WTC11 (cell line): ENCODE results near the gene SCO2. TPM values are rescaled to one million over a fixed set of nuclear protein-coding genes. Genes with fewer than 3 reads are reported as not detected.

Source experiments
- ATAC-seq: fragments of 200-7000 bp; cut with Tn5 transposase; 2 replicates; pipeline ENCODE4 v1.10.0; 2021; ENCODE audit warnings: mild to moderate bottlenecking, moderate library complexity
- CTCF ChIA-PET: fragments of 300-600 bp; sonication (Branson Sonifier 250); formaldehyde crosslinking; loops from one replicate; lab custom pipeline; 2021; ENCODE audit warnings: antibody characterized with exemption; lab: Charles Lee
- POLR2A ChIA-PET: fragments of 350-600 bp; sonication (Branson Sonifier 250); formaldehyde crosslinking; loops from one replicate; lab custom pipeline; 2021; ENCODE audit warnings: antibody characterized with exemption; lab: Charles Lee
- DNase-seq: peaks from one replicate; pipeline ENCODE4 v3.0.0; 2021; ENCODE audit warnings: low spot score
- H3K27ac Mint-ChIP-seq: 2 replicates; pipeline ENCODE4 v1.8.0; 2021; ENCODE audit warnings: mixed read lengths
- H3K27me3 Mint-ChIP-seq: 2 replicates; pipeline ENCODE4 v1.8.0; 2021; ENCODE audit warnings: low read depth, mild to moderate bottlenecking, moderate library complexity, mixed read lengths
- H3K36me3 Mint-ChIP-seq: 2 replicates; pipeline ENCODE4 v1.8.0; 2021; ENCODE audit warnings: mixed read lengths
- H3K4me1 Mint-ChIP-seq: 2 replicates; pipeline ENCODE4 v1.8.0; 2022; ENCODE audit warnings: mixed read lengths
- H3K4me3 Mint-ChIP-seq: 2 replicates; pipeline ENCODE4 v1.8.0; 2021; ENCODE audit warnings: mild to moderate bottlenecking, moderate library complexity, mixed read lengths
- H3K9me3 Mint-ChIP-seq: 2 replicates; pipeline ENCODE4 v1.8.0; 2021; ENCODE audit warnings: mixed read lengths
- CDX4 ChIP-seq: fragments of 250-450 bp; sonication (Bioruptor Pico); IDR thresholded peaks from 2 replicates; pipeline ENCODE4 v1.9.0; 2021; ENCODE audit warnings: moderate library complexity, mild to moderate bottlenecking, inconsistent platforms, borderline replicate concordance
- ERG ChIP-seq: fragments of 250-450 bp; sonication (Bioruptor Pico); IDR thresholded peaks from 2 replicates; pipeline ENCODE4 v1.8.0; 2021; ENCODE audit warnings: mild to moderate bottlenecking
- ESRRA ChIP-seq: sonication (generic); formaldehyde crosslinking; IDR thresholded peaks from 2 replicates; pipeline ENCODE4 v1.8.1; 2022; ENCODE audit warnings: mild to moderate bottlenecking, missing genetic modification reagents, borderline replicate concordance
- FOXK1 ChIP-seq: sonication (generic); formaldehyde crosslinking; IDR thresholded peaks from 2 replicates; pipeline ENCODE4 v1.8.0; 2022; ENCODE audit warnings: mild to moderate bottlenecking, moderate library complexity, missing genetic modification reagents
- FOXP1 ChIP-seq: sonication (generic); formaldehyde crosslinking; IDR thresholded peaks from 2 replicates; pipeline ENCODE4 v1.8.0; 2022; ENCODE audit warnings: missing genetic modification reagents, mild to moderate bottlenecking, moderate library complexity, borderline replicate concordance
- GABPB1 ChIP-seq: sonication (generic); formaldehyde crosslinking; IDR thresholded peaks from 2 replicates; pipeline ENCODE4 v1.8.1; 2023; ENCODE audit warnings: mild to moderate bottlenecking, missing genetic modification reagents
- GRHL2 ChIP-seq: fragments of 250-450 bp; sonication (Bioruptor Pico); IDR thresholded peaks from 2 replicates; pipeline ENCODE4 v1.8.0; 2022; ENCODE audit warnings: mild to moderate bottlenecking, moderate library complexity; ENCODE audit not compliant: insufficient replicate concordance, severe bottlenecking
- ZNF317 ChIP-seq: sonication (generic); formaldehyde crosslinking; IDR thresholded peaks from 2 replicates; pipeline ENCODE4 v1.8.1; 2023; ENCODE audit warnings: low read depth, mild to moderate bottlenecking, moderate library complexity, missing genetic modification reagents, borderline replicate concordance
- ZNF425 ChIP-seq: fragments of 250-450 bp; sonication (Bioruptor Pico); conservative IDR thresholded peaks from 2 replicates; pipeline ENCODE4 v1.9.0; 2021; ENCODE audit warnings: mild to moderate bottlenecking
- total RNA-seq: library from RNA; stranded (reverse); gene quantifications from 3 replicates; pipeline ENCODE4 v1.2.3, GENCODE V29; 2021
- TF ChIP-seq, protein P1 (sequence below): fragments of 250-450 bp; sonication (Bioruptor Pico); IDR thresholded peaks from 2 replicates; pipeline ENCODE4 v1.9.0; 2021; ENCODE audit warnings: mild to moderate bottlenecking
- TF ChIP-seq, protein P2 (sequence below): sonication (generic); formaldehyde crosslinking; IDR thresholded peaks from 2 replicates; pipeline ENCODE4 v1.8.1; 2023; ENCODE audit warnings: mild to moderate bottlenecking, missing genetic modification reagents, borderline replicate concordance
- TF ChIP-seq, protein P3 (sequence below): fragments of 250-450 bp; sonication (Bioruptor Pico); IDR thresholded peaks from 2 replicates; pipeline ENCODE4 v1.9.0; 2021; ENCODE audit warnings: mild to moderate bottlenecking

The SCO2 gene
- total RNA-seq, 1 experiment from 2014 or later, result not detected

DNA sequence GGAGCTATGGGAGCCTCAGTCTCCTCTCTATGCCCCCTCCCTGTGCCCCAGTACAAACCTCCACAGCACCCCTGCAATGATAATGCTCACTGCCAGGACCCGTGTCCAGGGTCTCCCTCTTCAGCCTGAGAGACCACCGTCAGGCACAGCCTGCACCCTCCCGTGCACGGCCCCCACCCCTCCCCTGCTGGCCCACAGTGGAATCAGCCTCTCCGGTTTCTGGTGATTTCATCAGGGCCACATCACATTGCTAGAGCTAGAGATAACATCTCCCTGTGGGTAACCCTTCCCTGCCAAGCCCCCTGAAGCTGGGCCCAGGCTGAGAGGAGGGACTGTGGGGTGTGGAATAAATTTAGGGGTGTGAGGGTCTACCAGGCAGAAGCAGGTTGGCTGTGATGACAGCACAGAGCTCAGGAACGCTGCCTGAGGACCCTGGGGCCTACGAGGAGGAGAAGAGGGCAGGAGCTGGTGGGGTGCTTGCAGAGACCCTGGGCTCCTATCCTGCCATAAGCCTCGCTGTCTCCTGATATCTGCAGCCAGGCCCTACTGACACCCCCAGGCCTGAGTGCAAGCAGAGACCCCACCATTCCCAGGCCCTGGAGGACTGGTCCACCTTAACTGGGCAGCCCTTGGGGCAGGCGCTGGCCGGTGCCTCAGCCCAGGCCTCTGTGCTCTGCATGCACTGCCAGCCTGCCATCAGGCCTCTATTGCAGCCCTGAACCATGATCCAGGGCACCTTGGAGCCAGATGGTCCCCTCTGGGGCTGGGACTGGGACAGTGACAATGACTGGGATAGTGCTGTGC, 20.3 kb upstream of the SCO2 start, which contains the start of gene KLHDC7B:
Gene KLHDC7B, plus strand, starts transcription at position 378 of the 804 bp plus-strand sequence. Its CDS starts 345 bp downstream, at position 723.
- Mint-ChIP-seq H3K4me3 (no peak within 1 kb of the TSS), H3K36me3 (no peaks in the 10 kb centered on the region), H3K27me3 (peaks cover 11% of the 10 kb centered on the region), H3K27ac (no peak within 1 kb of the TSS), H3K9me3 (no peaks in the 10 kb centered on the region), H3K4me1 (no peaks in the 10 kb centered on the region)
- ChIA-PET CTCF (interaction anchor here (0.7 to 1.2 kb wide), 3 partner anchors 17 to 83 kb away, joined by 3 to 4 read pairs (median 3); partner anchors contain the start of gene SYCE3), POLR2A (no interaction called here)
- TF ChIP-seq, protein P1, sequence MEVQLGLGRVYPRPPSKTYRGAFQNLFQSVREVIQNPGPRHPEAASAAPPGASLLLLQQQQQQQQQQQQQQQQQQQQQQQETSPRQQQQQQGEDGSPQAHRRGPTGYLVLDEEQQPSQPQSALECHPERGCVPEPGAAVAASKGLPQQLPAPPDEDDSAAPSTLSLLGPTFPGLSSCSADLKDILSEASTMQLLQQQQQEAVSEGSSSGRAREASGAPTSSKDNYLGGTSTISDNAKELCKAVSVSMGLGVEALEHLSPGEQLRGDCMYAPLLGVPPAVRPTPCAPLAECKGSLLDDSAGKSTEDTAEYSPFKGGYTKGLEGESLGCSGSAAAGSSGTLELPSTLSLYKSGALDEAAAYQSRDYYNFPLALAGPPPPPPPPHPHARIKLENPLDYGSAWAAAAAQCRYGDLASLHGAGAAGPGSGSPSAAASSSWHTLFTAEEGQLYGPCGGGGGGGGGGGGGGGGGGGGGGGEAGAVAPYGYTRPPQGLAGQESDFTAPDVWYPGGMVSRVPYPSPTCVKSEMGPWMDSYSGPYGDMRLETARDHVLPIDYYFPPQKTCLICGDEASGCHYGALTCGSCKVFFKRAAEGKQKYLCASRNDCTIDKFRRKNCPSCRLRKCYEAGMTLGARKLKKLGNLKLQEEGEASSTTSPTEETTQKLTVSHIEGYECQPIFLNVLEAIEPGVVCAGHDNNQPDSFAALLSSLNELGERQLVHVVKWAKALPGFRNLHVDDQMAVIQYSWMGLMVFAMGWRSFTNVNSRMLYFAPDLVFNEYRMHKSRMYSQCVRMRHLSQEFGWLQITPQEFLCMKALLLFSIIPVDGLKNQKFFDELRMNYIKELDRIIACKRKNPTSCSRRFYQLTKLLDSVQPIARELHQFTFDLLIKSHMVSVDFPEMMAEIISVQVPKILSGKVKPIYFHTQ, result no peak
- TF ChIP-seq CDX4 (CRISPR knock-in tag), result no peak
- TF ChIP-seq ZNF317, result no peak
- no peak for TF ChIP-seq ERG (CRISPR knock-in tag)
- no peak for TF ChIP-seq ESRRA (CRISPR knock-in tag)
- TF ChIP-seq GRHL2, result no peak
- TF ChIP-seq FOXP1 (CRISPR knock-in tag), result no peak
- peak; percentile 94 for TF ChIP-seq GABPB1 (CRISPR knock-in tag)
- DNase-seq (no peak), ATAC-seq (no peak)

DNA sequence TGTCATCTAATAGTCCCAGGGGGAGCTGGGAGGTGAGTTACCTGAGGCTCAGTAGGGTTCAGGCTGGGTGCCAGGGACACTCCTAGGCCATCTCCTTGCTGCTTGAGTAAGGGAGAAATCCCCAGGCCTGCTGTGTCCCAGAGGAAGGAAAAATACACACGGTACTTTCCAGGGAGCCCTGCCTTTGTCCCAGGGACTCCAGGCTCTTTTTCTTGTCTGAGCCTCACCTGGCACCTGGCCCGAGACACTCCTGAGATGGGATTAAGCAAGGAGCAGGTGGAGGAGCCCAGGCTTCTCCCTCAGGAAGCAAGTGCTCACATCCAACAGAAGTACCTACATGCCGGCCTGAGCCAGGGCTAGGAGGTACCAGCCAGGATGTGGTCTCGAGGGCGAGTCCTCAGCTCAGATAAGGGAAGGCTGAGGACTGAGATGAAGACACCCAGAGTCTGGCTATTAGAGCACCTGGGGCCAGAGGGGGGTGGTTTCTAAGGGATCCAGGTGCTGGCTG, 19.4 kb upstream of the SCO2 start:
- Mint-ChIP-seq H3K4me3 (no peak overlapping the region), H3K27me3 (peaks cover 11% of the 10 kb centered on the region), H3K4me1 (no peaks in the 10 kb centered on the region), H3K27ac (no peak overlapping the region), H3K9me3 (no peaks in the 10 kb centered on the region), H3K36me3 (no peaks in the 10 kb centered on the region)
- DNase-seq, result no peak
- no peak for ATAC-seq
- ChIA-PET POLR2A (no interaction called here), CTCF (no interaction called here)
- TF ChIP-seq CDX4 (CRISPR knock-in tag) (no peak), FOXK1 (CRISPR knock-in tag) (no peak), ZNF425 (CRISPR knock-in tag) (no peak)
- TF ChIP-seq, protein P2, sequence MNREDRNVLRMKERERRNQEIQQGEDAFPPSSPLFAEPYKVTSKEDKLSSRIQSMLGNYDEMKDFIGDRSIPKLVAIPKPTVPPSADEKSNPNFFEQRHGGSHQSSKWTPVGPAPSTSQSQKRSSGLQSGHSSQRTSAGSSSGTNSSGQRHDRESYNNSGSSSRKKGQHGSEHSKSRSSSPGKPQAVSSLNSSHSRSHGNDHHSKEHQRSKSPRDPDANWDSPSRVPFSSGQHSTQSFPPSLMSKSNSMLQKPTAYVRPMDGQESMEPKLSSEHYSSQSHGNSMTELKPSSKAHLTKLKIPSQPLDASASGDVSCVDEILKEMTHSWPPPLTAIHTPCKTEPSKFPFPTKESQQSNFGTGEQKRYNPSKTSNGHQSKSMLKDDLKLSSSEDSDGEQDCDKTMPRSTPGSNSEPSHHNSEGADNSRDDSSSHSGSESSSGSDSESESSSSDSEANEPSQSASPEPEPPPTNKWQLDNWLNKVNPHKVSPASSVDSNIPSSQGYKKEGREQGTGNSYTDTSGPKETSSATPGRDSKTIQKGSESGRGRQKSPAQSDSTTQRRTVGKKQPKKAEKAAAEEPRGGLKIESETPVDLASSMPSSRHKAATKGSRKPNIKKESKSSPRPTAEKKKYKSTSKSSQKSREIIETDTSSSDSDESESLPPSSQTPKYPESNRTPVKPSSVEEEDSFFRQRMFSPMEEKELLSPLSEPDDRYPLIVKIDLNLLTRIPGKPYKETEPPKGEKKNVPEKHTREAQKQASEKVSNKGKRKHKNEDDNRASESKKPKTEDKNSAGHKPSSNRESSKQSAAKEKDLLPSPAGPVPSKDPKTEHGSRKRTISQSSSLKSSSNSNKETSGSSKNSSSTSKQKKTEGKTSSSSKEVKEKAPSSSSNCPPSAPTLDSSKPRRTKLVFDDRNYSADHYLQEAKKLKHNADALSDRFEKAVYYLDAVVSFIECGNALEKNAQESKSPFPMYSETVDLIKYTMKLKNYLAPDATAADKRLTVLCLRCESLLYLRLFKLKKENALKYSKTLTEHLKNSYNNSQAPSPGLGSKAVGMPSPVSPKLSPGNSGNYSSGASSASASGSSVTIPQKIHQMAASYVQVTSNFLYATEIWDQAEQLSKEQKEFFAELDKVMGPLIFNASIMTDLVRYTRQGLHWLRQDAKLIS (CRISPR knock-in tag), result no peak
- TF ChIP-seq, protein P3, sequence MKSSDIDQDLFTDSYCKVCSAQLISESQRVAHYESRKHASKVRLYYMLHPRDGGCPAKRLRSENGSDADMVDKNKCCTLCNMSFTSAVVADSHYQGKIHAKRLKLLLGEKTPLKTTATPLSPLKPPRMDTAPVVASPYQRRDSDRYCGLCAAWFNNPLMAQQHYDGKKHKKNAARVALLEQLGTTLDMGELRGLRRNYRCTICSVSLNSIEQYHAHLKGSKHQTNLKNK (CRISPR knock-in tag), result no peak
